Thoracic aorta (tissue), 2 donors: ENCODE data around the gene RBBP5. TPM values are rescaled to one million over a fixed set of nuclear protein-coding genes. Genes with fewer than 3 reads are reported as not detected.

Source experiments
- ATAC-seq: fragments of 150-250 bp; one replicate; pipeline ENCODE4 v1.8.0; 2017; ENCODE audit warnings: low read depth; ENCODE audit not compliant: insufficient number of reproducible peaks, low FRiP score
- DNase-seq: peaks from one replicate; pipeline ENCODE4 v3.0.0-alpha.2; 2020; ENCODE audit warnings: low spot score
- H3K27ac ChIP-seq, 2 donors: fragments of 200-600 bp; sonication (generic); 1 replicate in 1 of 2; 2 replicates in 1 of 2; pipeline ENCODE4 v1.5.1; 2016; ENCODE audit warnings: mild to moderate bottlenecking in 2 of 2, moderate library complexity in 2 of 2
- H3K27me3 ChIP-seq: fragments of 200-600 bp; sonication (generic); replicated peaks from 2 replicates; pipeline ENCODE4 v1.6.0; 2016; ENCODE audit warnings: mild to moderate bottlenecking; ENCODE audit not compliant: insufficient read depth
- H3K36me3 ChIP-seq: fragments of 200-600 bp; sonication (generic); one replicate; pipeline ENCODE4 v1.5.1; 2016
- H3K4me1 ChIP-seq, 2 donors: fragments of 200-600 bp; sonication (generic); 1 replicate in 1 of 2; 2 replicates in 1 of 2; pipeline versions ENCODE4 v1.5.1 to v1.6.0; 2016; ENCODE audit warnings: low read depth in 2 of 2, mild to moderate bottlenecking in 1 of 2; ENCODE audit not compliant: control insufficient read depth in 1 of 2
- H3K4me3 ChIP-seq: fragments of 200-600 bp; sonication (generic); 2 replicates; pipeline ENCODE4 v1.5.1; 2016; ENCODE audit warnings: mild to moderate bottlenecking
- H3K9me3 ChIP-seq: fragments of 200-600 bp; sonication (generic); 2 replicates; pipeline ENCODE4 v1.5.1; 2016
- total RNA-seq, 2 donors: library from RNA; depleted of rRNA; stranded (reverse); fragments of >200 nt; gene quantifications; one replicate each; pipeline versions ENCODE4 v1.1.0 to v1.2.3, GENCODE V29; 2016
- TF ChIP-seq, protein P1 (sequence below): fragments of 200-600 bp; sonication (generic); IDR thresholded peaks from one replicate; pipeline ENCODE4 v1.5.1; 2019; ENCODE audit warnings: antibody characterized with exemption

RBBP5 gene
- total RNA-seq, 2 donors from 2014 or later, result 9.2 to 13.5 TPM

DNA sequence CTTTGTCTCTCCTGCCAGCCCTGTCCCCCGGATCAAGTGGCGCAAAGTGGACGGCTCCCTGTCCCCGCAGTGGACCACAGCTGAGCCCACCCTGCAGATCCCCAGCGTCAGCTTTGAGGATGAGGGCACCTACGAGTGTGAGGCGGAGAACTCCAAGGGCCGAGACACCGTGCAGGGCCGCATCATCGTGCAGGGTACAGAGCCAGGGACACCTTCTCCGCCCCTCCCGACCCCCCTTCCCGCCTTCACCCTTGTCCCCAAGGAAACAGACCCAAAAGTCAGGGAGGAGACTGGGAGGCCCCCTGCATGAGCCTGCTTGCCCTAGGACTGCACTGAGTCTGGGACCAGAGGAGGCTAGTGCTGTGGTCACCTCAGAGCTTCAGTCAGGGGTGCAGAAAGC, 60.6 kb downstream of the RBBP5 start:
- ATAC-seq, result no peak
- no peaks in the 10 kb centered on the region for H3K36me3 ChIP-seq
- DNase-seq, result no peak
- H3K27me3 ChIP-seq, result no peaks in the 10 kb centered on the region
- TF ChIP-seq, protein P1, sequence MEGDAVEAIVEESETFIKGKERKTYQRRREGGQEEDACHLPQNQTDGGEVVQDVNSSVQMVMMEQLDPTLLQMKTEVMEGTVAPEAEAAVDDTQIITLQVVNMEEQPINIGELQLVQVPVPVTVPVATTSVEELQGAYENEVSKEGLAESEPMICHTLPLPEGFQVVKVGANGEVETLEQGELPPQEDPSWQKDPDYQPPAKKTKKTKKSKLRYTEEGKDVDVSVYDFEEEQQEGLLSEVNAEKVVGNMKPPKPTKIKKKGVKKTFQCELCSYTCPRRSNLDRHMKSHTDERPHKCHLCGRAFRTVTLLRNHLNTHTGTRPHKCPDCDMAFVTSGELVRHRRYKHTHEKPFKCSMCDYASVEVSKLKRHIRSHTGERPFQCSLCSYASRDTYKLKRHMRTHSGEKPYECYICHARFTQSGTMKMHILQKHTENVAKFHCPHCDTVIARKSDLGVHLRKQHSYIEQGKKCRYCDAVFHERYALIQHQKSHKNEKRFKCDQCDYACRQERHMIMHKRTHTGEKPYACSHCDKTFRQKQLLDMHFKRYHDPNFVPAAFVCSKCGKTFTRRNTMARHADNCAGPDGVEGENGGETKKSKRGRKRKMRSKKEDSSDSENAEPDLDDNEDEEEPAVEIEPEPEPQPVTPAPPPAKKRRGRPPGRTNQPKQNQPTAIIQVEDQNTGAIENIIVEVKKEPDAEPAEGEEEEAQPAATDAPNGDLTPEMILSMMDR, result no peak
- H3K27ac ChIP-seq, result no peak overlapping the region
- no peak overlapping the region for H3K4me3 ChIP-seq
- H3K9me3 ChIP-seq, result no peaks in the 10 kb centered on the region
- H3K4me1 ChIP-seq, result peaks cover 0 to 3% of the 10 kb centered on the region in 2 donors

DNA sequence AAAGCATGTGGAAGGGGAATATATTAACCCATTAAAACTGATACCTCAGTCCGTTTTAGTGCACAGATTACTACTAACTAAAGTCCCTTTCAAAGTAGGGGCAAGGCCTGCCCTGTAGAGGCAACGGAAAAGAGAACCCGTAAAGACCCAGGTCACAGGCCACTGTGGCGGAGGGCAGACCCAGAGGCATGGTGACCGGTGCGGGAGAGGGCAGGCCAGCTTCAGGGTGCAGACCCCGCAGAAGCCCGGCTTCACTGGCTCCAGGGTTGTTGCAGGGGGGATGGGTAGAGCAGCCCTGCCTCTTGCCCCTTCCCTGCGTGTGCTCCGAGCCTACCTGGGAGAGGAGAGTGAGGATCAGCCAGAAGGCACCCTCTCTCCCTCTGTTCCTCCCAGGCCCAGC, 61.0 kb downstream of the RBBP5 start:
- Histone ChIP-seq H3K36me3 (no peaks in the 10 kb centered on the region), H3K27ac (no peak overlapping the region), H3K9me3 (no peaks in the 10 kb centered on the region), H3K4me3 (no peak overlapping the region), H3K27me3 (no peaks in the 10 kb centered on the region), H3K4me1 (peaks cover 0 to 3% of the 10 kb centered on the region in 2 donors)
- DNase-seq, result no peak
- TF ChIP-seq, protein P1, result no peak
- no peak for ATAC-seq

DNA sequence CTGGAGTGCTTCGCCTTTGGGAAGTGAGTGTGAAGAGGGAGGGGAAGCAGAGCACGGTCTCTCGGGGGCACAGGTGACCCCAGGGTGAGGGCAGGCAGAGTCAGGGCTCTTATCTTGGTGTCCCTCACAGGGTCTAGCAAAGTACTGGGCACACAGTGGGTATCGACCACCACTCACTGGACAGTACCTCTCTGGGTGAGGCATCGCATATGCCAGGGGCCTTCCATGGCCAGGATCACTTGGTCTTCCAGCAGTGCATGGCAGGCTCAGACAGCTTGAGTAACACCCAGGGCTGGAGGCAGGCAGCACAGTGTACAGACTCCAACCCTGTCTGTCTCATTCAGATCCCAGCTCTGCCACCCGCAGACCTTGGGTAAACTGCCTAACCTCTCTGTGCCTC, 62.1 kb downstream of the RBBP5 start:
- Histone ChIP-seq H3K36me3 (no peaks in the 10 kb centered on the region), H3K4me1 (peaks cover 0 to 3% of the 10 kb centered on the region in 2 donors), H3K27me3 (no peaks in the 10 kb centered on the region), H3K27ac (no peak overlapping the region), H3K9me3 (no peaks in the 10 kb centered on the region), H3K4me3 (no peak overlapping the region)
- TF ChIP-seq, protein P1, result no peak
- DNase-seq, result no peak
- no peak for ATAC-seq

DNA sequence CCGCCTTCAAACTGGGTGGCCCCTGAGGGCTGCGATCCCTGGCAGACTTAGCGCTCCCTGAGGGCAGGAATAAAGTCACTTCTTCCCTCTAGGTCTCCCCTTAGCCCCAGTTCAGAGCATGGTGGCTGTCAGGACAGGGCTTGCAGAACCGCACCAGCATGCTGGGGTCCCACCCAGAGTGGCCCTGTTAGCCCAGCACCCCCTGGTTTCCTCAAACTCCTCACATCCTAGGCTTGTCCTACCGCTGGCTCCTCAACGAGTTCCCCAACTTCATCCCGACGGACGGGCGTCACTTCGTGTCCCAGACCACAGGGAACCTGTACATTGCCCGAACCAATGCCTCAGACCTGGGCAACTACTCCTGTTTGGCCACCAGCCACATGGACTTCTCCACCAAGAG, 62.9 kb downstream of the RBBP5 start:
- no peaks in the 10 kb centered on the region for H3K27me3 ChIP-seq
- no peak overlapping the region for H3K4me3 ChIP-seq
- TF ChIP-seq, protein P1, result no peak
- H3K27ac ChIP-seq, result no peak overlapping the region
- H3K9me3 ChIP-seq, result no peaks in the 10 kb centered on the region
- DNase-seq, result no peak
- ATAC-seq, result no peak
- no peaks in the 10 kb centered on the region for H3K36me3 ChIP-seq
- peaks cover 0 to 3% of the 10 kb centered on the region in 2 donors for H3K4me1 ChIP-seq

DNA sequence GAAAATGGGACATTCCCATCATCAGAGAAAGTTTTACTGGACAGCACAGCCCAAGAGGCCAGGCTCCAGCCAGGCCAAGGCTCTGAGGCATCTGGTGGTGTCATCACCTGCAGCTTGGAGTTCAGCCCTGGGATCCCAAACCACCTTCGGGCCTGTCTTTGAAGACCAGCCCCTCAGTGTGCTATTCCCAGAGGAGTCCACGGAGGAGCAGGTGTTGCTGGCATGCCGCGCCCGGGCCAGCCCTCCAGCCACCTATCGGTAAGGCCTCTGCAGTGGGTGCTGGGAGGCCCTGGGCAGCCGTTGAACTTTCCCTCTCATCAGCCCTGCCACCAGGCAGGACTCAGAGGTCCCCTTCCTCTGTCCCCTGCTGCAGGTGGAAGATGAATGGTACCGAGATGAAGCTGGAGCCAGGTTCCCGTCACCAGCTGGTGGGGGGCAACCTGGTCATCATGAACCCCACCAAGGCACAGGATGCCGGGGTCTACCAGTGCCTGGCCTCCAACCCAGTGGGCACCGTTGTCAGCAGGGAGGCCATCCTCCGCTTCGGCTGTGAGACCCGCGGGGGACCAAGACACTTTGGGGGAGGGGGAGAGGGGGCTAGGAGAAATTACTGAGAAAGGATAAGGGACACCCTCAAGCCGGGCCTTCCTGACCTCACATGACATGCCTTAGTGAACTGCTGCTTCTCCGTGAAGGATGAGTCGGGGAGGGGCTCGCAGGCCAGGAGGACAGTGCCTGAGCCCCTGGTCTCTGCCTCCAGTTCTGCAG, 63.8 kb downstream of the RBBP5 start:
- Histone ChIP-seq H3K9me3 (no peaks in the 10 kb centered on the region), H3K4me1 (peaks cover 0 to 3% of the 10 kb centered on the region in 2 donors), H3K27ac (no peak overlapping the region), H3K36me3 (no peaks in the 10 kb centered on the region), H3K4me3 (no peak overlapping the region), H3K27me3 (no peaks in the 10 kb centered on the region)
- TF ChIP-seq, protein P1, result no peak
- ATAC-seq, result no peak
- DNase-seq, result no peak
